ENCODE measurements around the gene FAU. TPM values are rescaled to one million over a fixed set of nuclear protein-coding genes. Genes with fewer than 3 reads are reported as not detected.
A peak's percentile ranks its signal among the peaks of the same experiment; 100 is the strongest.

Gene FAU
- total and polyA plus RNA-seq, 2 of the 13 experiments (the other 11 are each of a cell fraction or from before 2014, with no cell fraction given): 374 to 869 TPM

DNA sequence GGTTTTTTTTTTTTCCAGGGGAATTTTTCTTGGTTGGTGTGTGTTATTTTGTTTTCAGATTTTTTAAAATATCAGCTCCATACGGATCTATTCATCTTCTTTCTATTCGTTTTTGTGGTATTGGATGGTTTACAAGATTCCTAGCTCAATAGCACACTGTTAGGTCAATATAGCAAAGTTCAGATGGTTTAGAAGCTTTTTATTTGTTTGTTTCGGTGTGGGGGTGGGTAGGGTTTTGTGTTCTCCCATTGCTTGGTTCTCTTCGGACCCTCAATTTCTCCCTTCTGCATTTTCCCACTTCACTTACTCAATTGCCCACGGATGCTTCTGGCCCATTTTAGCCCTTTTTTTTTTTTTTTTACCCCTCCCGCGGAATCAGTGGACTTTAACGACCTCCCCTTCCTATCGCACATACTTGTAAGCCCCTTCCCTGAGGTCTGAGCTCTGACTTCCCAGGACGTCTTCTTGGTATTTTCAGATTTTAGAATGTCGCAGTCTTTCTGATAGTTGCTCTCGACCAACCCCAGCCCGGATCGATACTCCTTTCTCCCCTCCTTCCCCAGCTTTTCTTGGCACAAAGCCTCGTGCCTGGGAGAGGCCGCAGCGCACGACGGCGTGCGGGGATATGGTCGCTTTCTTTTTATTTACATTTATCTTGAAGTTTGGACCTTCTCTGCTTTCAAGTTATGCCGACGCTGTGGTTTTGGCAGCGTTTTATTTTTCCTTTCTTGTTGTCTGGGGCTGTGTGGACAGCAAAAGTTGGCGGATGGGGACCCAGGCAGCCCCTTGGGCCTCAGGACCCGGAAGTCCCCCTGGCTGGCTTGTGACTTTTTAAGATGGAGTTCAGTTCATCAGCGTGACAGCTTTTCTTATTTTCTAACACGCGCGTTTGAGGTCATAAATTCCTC, 43.7 kb upstream of the FAU start (continued):
- TF ChIP-seq ZNF143 (CRISPR knock-in tag; IDR thresholded peaks at IDR 0.05) (no peak), ZIK1 (CRISPR knock-in tag; IDR thresholded peaks at IDR 0.05; ENCODE audit: borderline replicate concordance, low read depth) (no peak), ISL2 (CRISPR knock-in tag; IDR thresholded peaks at IDR 0.05) (no peak; the same call in 1 of the 2 replicates), XBP1 (CRISPR knock-in tag; IDR thresholded peaks at IDR 0.05) (no peak), ZNF83 (CRISPR knock-in tag; IDR thresholded peaks at IDR 0.05; ENCODE audit: borderline replicate concordance) (no peak), U2AF1 (optimal IDR thresholded peaks at IDR 0.05; ENCODE audit: low read depth, low read length) (peak; percentile 67), ZNF101 (CRISPR knock-in tag; IDR thresholded peaks at IDR 0.05; ENCODE audit: borderline replicate concordance, low read depth) (no peak), ZFY (CRISPR knock-in tag; IDR thresholded peaks at IDR 0.05) (peak; percentile 67), AKAP8 (CRISPR knock-in tag; IDR thresholded peaks at IDR 0.05) (no peak), ZFP36L2 (CRISPR knock-in tag; IDR thresholded peaks at IDR 0.05) (no peak), ZNF430 (CRISPR knock-in tag; IDR thresholded peaks at IDR 0.05) (peak; percentile 86; the same call in 1 of the 2 replicates), THAP11 (CRISPR knock-in tag; IDR thresholded peaks at IDR 0.05) (peak; percentile 77)
- TF ChIP-seq, protein P1, sequence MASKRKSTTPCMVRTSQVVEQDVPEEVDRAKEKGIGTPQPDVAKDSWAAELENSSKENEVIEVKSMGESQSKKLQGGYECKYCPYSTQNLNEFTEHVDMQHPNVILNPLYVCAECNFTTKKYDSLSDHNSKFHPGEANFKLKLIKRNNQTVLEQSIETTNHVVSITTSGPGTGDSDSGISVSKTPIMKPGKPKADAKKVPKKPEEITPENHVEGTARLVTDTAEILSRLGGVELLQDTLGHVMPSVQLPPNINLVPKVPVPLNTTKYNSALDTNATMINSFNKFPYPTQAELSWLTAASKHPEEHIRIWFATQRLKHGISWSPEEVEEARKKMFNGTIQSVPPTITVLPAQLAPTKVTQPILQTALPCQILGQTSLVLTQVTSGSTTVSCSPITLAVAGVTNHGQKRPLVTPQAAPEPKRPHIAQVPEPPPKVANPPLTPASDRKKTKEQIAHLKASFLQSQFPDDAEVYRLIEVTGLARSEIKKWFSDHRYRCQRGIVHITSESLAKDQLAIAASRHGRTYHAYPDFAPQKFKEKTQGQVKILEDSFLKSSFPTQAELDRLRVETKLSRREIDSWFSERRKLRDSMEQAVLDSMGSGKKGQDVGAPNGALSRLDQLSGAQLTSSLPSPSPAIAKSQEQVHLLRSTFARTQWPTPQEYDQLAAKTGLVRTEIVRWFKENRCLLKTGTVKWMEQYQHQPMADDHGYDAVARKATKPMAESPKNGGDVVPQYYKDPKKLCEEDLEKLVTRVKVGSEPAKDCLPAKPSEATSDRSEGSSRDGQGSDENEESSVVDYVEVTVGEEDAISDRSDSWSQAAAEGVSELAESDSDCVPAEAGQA (IDR thresholded peaks at IDR 0.05; ENCODE audit: low read depth): no peak
- TF ChIP-seq, protein P1 (CRISPR knock-in tag; IDR thresholded peaks at IDR 0.05; ENCODE audit: borderline replicate concordance): no peak
- TF ChIP-seq, protein P2, sequence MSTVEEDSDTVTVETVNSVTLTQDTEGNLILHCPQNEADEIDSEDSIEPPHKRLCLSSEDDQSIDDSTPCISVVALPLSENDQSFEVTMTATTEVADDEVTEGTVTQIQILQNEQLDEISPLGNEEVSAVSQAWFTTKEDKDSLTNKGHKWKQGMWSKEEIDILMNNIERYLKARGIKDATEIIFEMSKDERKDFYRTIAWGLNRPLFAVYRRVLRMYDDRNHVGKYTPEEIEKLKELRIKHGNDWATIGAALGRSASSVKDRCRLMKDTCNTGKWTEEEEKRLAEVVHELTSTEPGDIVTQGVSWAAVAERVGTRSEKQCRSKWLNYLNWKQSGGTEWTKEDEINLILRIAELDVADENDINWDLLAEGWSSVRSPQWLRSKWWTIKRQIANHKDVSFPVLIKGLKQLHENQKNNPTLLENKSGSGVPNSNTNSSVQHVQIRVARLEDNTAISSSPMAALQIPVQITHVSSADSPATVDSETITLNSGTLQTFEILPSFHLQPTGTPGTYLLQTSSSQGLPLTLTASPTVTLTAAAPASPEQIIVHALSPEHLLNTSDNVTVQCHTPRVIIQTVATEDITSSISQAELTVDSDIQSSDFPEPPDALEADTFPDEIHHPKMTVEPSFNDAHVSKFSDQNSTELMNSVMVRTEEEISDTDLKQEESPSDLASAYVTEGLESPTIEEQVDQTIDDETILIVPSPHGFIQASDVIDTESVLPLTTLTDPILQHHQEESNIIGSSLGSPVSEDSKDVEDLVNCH (CRISPR knock-in tag; IDR thresholded peaks at IDR 0.05): no peak
- TF ChIP-seq, protein P3, sequence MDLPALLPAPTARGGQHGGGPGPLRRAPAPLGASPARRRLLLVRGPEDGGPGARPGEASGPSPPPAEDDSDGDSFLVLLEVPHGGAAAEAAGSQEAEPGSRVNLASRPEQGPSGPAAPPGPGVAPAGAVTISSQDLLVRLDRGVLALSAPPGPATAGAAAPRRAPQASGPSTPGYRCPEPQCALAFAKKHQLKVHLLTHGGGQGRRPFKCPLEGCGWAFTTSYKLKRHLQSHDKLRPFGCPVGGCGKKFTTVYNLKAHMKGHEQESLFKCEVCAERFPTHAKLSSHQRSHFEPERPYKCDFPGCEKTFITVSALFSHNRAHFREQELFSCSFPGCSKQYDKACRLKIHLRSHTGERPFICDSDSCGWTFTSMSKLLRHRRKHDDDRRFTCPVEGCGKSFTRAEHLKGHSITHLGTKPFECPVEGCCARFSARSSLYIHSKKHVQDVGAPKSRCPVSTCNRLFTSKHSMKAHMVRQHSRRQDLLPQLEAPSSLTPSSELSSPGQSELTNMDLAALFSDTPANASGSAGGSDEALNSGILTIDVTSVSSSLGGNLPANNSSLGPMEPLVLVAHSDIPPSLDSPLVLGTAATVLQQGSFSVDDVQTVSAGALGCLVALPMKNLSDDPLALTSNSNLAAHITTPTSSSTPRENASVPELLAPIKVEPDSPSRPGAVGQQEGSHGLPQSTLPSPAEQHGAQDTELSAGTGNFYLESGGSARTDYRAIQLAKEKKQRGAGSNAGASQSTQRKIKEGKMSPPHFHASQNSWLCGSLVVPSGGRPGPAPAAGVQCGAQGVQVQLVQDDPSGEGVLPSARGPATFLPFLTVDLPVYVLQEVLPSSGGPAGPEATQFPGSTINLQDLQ (CRISPR knock-in tag; IDR thresholded peaks at IDR 0.05): no peak
- TF ChIP-seq, protein P4, sequence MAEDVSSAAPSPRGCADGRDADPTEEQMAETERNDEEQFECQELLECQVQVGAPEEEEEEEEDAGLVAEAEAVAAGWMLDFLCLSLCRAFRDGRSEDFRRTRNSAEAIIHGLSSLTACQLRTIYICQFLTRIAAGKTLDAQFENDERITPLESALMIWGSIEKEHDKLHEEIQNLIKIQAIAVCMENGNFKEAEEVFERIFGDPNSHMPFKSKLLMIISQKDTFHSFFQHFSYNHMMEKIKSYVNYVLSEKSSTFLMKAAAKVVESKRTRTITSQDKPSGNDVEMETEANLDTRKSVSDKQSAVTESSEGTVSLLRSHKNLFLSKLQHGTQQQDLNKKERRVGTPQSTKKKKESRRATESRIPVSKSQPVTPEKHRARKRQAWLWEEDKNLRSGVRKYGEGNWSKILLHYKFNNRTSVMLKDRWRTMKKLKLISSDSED (CRISPR knock-in tag; IDR thresholded peaks at IDR 0.05): no peak

Data from HepG2 (cell line).